Hepatocyte (in vitro differentiated cells): ENCODE measurements around the gene RAD50.

Experiments
- EZH2phosphoT487 ChIP-seq: fragments of 200-600 bp; sonication (generic); IDR thresholded peaks from one replicate; pipeline ENCODE4 v1.6.1; 2018; ENCODE audit warnings: antibody characterized with exemption, mild to moderate bottlenecking, low read depth, moderate library complexity; ENCODE audit not compliant: unreplicated experiment, severe bottlenecking
- TF ChIP-seq, protein P1 (sequence below): fragments of 200-600 bp; sonication (generic); IDR thresholded peaks from 2 replicates; pipeline ENCODE4 v1.5.1; 2016; ENCODE audit warnings: antibody characterized with exemption, mild to moderate bottlenecking; ENCODE audit not compliant: poor library complexity

DNA sequence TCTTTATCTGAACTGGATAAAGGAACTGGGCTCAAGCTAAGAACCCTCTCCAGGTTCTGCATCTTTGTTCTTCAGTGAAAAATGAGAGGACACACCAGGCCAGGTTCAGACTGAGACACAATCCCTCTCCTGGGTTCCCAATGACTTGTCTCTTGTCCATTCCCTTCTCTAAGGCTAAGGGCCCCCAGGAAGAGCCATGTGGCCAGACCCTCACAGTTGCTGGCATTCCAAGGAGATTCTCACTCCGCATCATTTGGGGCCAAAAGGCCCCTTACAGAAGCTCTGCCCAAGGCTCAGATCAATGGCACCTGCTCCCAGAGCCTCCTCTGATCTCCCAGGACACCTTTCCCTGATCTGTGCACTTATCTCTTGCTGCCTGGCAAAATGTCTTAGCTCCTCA is 122.0 kb downstream of the RAD50 start:
- TF ChIP-seq, protein P1, sequence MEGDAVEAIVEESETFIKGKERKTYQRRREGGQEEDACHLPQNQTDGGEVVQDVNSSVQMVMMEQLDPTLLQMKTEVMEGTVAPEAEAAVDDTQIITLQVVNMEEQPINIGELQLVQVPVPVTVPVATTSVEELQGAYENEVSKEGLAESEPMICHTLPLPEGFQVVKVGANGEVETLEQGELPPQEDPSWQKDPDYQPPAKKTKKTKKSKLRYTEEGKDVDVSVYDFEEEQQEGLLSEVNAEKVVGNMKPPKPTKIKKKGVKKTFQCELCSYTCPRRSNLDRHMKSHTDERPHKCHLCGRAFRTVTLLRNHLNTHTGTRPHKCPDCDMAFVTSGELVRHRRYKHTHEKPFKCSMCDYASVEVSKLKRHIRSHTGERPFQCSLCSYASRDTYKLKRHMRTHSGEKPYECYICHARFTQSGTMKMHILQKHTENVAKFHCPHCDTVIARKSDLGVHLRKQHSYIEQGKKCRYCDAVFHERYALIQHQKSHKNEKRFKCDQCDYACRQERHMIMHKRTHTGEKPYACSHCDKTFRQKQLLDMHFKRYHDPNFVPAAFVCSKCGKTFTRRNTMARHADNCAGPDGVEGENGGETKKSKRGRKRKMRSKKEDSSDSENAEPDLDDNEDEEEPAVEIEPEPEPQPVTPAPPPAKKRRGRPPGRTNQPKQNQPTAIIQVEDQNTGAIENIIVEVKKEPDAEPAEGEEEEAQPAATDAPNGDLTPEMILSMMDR, result no peak
- no peak for TF ChIP-seq EZH2phosphoT487
